Measurements from ENCODE around the gene ERBB2.
"Not testable (repeated sequence)": the region's sequence is repeated elsewhere in the genome, so short reads cannot be mapped to it uniquely, and the experiment has no call there.

The ERBB2 gene

DNA sequence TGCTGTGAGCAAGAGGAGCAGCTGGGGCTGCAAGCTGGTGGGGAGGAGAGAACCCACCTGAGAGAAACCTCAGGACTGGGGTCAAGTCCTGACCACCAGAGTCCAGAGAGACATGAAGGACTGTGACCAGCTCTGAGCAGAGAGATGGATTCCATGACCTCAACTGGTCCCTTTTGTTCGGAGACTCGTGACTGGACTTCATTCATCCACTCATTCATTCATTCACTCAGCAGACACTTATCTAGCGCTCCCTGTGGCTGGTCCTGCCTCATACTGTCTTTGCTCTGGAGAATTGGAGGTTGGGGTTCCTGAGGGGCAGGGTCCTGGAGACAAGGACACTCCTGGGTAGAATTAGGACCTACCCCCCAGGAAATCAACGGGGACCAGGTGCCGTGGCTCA, 4.0 kb downstream of the ERBB2 start:
- no peak for DNase-seq (ENCODE audit: low read depth, low spot score)

DNA sequence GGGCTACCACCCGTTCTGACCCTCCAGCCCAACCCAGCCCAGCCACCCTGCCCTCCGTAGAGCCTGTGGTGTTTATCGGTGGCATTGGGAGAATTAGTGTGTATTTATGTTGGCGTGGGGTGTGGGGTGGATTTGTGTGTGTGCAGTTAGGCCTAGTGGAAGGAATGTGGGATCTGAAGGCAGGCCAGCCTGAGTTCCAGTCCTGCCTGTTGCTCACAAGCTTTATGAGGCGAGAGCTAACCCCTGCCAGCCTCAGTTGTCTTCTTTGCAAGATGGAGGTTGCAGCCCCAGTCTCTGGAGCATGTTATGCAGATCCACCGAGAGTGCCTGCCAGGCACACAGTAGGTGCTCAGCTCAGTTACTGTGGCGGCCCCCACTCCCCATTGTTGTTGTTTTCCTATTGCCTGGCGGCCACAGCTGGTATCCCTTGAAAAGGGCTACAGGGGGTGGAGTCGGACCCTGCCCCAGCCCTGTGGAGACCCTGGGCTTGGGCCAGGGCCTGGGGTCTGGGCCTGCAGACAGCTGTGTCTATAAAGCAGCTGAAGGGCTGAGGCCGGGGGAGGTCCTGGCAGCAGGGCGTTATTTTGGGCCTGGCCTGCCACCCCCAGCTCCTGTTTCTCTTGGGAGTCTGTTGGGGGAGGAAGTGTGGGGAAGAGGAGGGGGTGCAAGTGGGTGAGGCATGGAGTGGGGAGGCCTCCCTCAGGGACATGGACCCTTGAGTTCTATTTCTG, 5.1 kb downstream of the ERBB2 start:
- DNase-seq (ENCODE audit: low read depth, low spot score), result no peak

DNA sequence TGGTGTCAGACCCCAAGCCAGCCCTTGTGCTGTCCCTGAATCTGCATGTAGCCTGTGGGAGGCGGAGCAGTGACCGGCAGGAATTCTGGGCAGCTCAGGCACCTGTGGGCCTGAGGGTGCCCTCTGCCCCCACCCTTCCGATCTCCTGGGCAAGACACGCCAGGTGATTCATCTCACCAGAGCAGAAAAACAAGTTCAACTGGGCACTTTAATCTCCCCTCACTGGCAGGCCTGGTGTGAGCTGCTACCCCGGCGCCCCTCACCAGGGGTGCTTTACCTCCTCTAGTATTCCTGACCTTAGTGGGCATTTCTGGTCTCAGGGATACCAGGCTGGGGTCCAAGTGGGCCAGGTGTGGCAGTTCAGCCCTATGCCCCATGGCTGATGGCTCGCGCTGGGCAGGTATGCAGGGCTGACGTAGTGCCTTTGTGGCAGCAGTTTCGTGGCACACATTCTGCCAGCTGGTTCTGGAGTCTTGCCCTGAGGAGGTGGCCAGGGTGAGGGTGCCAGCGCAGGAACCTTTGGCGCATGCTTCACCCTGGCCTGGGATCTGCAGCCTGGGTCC, 6.0 kb downstream of the ERBB2 start:
- DNase-seq (ENCODE audit: low read depth, low spot score), result no peak

DNA sequence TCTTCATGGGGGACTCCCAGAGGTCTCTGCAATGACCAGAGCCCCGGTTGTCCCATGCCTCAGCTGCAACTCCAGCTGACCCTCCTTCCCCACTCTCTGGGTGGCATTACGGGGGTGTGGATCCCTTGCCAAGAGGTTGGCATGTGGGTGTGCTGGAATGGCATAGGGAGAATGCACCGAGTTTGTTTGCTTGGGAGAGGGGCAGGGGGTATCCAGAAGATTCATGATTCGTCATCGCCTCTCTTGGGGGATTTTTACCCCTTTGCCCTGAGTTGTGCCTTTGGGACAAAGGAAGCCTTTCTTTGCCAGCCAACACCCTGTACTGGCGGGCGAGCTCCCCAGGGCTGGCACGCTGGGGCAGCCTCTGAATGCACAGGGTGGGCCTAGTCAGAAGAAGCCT, 6.5 kb downstream of the ERBB2 start:
- DNase-seq (ENCODE audit: low read depth, low spot score), result no peak

DNA sequence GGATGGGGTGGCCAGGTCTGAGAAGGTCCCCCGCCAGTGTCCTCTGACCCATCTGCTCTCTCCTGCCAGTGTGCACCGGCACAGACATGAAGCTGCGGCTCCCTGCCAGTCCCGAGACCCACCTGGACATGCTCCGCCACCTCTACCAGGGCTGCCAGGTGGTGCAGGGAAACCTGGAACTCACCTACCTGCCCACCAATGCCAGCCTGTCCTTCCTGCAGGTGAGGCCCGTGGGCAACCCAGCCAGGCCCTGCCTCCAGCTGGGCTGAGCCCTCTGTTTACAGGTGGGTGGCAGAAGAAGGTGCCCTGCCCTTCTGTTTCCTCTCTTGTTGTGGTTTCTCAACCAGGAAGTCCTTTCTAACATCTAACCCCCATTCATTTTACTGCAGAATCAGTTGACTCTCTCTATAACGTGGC, 7.1 kb downstream of the ERBB2 start:
- DNase-seq (ENCODE audit: low read depth, low spot score), result no peak

DNA sequence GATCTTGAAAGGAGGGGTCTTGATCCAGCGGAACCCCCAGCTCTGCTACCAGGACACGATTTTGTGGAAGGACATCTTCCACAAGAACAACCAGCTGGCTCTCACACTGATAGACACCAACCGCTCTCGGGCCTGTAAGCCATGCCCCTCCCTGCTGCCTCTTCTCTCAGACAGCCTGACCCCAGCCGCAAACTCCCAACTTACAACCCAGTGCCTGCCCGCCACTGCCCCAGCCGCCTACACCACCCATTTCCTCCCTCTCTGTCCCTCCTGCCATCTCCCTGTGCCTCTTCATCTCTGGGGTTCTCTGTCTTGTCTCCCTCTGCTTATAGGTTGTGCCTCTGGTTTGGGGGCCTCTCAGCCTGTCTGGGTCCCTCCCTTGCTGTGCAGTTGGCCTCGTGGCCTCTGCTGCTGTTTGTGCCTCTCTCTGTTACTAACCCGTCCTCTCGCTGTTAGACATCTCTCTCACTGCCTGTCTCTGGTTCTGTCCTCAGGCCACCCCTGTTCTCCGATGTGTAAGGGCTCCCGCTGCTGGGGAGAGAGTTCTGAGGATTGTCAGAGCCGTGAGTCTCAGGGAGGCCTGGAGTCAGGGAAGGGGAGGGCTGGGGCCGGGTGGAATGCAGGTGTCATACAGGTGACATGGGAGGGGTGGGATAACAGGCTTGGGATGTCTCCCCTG, 9.6 kb downstream of the ERBB2 start:
- DNase-seq (ENCODE audit: low read depth, low spot score), result no peak

DNA sequence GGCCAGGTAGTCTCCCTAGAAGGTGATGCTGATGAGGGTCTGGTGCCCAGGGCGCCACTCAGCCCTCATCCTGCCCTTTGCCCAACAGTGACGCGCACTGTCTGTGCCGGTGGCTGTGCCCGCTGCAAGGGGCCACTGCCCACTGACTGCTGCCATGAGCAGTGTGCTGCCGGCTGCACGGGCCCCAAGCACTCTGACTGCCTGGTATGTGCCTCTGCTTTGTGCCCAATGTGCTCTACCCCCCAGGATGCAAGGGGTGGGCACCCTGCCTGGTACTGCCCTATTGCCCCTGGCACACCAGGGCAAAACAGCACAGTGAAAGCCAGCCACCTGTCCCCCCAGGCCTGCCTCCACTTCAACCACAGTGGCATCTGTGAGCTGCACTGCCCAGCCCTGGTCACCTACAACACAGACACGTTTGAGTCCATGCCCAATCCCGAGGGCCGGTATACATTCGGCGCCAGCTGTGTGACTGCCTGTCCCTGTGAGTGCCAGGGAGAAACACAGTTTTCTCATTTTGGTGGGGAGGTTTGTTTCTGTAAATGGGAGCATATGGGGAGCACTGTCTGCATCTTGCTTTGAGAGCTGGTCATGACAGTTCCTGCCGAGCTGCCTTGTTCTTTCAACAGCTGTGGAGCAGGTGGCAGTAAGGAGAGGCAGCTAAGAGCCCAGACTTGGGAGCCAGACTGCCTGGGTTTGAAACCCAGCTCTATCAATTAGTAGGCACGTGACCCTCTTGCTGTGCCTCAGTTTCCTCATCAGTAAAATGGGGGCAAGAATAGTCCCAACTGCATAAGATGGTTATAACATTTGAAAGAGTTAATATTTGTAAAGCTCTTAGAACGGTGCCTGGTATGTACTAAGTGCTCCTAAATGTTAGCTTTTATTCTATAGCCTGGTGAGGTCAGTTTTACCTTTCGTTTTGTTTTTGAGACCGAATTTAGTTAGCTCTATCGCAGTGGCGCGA, 10.4 kb downstream of the ERBB2 start:
- no peak for DNase-seq (ENCODE audit: low read depth, low spot score)

DNA sequence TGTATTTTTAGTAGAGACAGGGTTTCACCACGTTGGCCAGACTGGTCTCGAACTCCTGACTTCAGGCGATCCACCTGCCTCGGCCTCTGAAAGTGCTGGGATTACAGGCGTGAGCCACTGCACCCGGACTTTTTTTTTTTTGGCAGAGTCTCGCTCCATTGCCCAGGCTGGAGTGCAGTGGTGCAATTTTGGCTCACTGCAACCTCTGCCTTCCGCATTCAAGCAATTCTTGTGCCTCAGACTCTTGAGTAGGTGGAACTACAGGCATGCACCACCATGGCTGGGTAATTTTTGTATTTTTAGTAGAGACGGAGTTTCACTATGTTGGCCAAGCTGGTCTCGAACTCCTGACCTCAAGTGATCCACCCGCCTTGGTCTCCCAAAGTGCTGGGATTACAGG, 11.2 kb downstream of the ERBB2 start:
- not testable (repeated sequence) for DNase-seq (ENCODE audit: low read depth, low spot score)

DNA sequence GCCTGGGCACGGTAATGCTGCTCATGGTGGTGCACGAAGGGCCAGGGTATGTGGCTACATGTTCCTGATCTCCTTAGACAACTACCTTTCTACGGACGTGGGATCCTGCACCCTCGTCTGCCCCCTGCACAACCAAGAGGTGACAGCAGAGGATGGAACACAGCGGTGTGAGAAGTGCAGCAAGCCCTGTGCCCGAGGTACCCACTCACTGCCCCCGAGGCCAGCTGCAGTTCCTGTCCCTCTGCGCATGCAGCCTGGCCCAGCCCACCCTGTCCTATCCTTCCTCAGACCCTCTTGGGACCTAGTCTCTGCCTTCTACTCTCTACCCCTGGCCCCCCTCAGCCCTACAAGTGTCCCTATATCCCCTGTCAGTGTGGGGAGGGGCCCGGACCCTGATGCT, 12.0 kb downstream of the ERBB2 start:
- DNase-seq (ENCODE audit: low read depth, low spot score), result no peak

DNA sequence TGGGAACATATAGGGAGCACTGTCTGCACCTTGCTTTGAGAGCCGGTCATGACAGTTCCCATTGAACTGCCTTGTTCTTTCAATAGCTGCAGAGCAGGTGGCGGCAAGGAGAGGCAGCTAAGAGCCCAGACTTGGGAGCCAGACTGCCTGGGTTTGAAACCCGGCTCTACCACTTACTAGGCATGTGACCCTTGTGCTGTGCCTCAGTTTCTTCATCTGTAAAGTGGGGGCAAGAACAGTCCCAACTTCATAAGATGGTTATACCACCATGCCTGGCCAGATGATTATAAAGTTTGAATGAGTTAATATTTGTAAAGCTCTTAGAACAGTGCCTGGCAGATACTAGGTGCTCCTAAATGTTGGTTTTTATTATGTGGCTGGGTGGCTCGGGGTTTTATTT, 14.4 kb downstream of the ERBB2 start:
- DNase-seq (ENCODE audit: low read depth, low spot score), result no peak

DNA sequence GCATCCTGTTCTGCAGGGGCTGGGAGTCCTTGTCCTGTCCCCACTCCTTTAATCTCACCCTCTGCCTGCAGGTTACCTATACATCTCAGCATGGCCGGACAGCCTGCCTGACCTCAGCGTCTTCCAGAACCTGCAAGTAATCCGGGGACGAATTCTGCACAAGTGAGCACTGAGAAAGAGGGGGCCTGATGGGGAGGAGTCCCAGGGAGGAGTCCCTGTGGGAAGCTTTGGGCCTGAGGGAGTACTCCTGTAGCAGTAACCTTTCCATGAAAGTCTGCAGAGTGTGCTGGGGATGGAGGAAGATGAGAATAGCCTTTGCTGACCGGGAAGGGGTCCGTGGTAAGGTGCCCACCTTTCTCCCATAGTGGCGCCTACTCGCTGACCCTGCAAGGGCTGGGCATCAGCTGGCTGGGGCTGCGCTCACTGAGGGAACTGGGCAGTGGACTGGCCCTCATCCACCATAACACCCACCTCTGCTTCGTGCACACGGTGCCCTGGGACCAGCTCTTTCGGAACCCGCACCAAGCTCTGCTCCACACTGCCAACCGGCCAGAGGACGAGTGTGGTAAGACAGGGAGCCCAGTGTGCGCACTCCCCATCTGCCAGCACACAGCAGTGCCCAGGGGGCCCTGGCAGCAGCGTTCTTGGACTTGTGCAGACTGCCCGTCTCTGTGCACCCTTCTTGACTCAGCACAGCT, 15.7 kb downstream of the ERBB2 start:
- DNase-seq (ENCODE audit: low read depth, low spot score), result no peak

DNA sequence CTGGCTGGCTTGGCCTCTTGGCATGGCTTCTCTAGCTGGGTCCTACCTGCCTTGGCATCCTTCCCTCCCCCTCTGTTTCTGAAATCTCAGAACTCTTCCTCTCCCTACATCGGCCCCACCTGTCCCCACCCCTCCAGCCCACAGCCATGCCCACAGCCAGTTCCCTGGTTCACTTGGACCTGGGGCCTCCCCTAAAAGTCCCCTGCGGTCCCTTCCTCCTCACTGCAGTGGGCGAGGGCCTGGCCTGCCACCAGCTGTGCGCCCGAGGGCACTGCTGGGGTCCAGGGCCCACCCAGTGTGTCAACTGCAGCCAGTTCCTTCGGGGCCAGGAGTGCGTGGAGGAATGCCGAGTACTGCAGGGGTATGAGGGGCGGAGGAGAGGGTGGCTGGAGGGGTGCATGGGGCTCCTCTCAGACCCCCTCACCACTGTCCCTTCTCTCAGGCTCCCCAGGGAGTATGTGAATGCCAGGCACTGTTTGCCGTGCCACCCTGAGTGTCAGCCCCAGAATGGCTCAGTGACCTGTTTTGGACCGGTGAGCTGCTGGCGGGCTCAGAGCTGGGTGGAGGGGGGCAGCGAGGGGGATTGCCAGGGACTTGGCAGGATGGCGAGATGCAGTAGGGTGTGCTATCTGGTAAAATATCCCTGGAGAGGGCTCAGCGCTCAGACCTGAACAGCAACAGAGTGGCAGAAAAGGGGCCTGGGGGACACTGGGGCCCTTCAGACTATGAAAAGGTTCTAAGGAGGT, 16.4 kb downstream of the ERBB2 start:
- DNase-seq (ENCODE audit: low read depth, low spot score), result no peak

DNA sequence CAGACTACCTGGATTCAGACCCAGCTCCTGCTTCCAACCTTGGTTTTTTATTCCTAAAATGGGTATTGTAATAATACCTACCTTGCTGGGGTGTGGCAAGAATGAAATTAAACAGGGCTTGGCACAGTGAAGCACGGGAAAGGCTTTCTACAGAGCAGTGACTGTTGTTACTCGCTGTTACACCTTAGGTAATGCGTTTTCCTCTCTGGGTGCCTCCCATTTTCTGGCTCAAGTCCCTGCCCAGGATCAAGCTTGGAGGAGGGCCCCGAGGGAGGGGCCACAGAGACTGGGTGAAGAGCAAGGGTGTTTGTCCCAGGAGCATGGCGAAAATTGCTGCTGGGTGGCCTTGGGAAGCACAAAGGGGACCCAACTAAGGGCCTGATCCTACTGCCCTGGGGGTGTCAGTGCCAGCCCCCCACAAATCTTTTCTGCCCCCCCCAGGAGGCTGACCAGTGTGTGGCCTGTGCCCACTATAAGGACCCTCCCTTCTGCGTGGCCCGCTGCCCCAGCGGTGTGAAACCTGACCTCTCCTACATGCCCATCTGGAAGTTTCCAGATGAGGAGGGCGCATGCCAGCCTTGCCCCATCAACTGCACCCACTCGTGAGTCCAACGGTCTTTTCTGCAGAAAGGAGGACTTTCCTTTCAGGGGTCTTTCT, 17.1 kb downstream of the ERBB2 start:
- DNase-seq (ENCODE audit: low read depth, low spot score), result no peak

DNA sequence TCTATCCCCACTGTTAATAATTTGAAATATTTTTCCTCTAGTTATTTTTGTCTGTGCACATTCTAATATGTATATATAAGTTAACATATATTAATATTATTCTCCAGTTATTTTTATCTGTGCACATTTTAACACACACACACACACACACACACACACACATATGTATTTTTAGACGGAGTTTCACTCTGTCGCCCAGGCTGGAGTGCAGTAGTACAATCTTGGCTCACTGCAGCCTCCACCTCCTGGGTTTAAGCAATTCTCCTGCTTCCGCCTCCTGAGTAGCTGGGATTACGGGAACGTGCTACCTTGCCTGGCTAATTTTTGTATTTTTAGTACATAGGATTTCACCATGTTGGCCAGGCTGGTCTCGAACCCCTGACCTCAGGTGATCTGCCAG, 17.8 kb downstream of the ERBB2 start:
- no peak for DNase-seq (ENCODE audit: low read depth, low spot score)

DNA sequence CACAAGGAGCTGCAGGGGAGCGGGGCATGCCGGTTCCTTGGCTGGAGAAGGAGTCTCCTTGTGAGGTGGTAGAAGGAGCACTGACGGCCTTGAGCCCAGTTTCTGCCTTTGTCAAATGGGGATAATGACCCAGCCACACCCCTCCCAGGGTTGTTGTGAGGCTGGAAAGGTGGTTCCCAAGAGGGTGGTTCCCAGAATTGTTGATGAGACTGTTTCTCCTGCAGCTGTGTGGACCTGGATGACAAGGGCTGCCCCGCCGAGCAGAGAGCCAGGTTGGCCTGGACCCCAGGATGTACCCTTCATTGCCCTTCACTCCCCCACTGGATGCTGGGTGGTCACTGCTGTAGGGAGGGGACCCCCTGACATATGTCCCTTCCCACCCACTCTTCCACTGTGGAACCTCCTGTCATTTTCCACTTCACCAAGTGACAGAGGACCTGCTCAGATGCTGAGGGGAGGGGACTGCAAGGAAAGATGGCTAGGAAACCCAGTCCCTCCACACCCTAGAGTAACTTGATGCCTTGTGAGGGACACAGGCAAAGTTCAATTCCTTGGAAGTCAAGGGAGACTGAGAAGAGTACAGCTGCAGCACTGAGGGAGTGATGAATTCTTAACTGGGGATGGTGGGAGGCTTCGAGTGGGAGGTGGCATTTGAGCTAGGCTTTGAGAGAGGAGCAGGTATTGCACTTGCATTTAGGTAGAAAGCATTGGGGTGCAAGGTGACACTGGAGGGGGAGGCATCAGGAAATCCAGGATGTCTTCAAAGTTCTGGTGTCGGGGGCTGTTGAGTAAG, 19.9 kb downstream of the ERBB2 start:
- no peak for DNase-seq (ENCODE audit: low read depth, low spot score)

DNA sequence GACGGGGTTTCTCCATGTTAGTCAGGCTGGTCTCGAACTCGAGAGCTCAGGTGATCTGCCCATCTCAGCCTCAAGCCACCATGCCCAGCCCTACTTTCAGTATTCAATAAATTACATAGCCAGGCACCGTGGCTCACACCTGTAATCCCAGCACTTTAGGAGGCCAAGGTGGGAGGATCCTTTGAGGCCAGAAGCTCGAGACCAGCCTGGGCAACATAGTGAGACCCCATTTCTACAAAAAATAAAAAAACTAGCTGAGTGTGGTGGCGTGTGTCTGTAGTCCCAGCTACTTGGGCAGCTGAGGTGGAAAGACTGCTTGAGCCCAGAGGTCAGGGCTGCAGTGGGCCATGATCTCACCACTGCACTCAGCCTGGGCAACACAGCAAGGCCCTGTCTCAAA, 22.2 kb downstream of the ERBB2 start:
- DNase-seq (ENCODE audit: low read depth, low spot score), result no peak

DNA sequence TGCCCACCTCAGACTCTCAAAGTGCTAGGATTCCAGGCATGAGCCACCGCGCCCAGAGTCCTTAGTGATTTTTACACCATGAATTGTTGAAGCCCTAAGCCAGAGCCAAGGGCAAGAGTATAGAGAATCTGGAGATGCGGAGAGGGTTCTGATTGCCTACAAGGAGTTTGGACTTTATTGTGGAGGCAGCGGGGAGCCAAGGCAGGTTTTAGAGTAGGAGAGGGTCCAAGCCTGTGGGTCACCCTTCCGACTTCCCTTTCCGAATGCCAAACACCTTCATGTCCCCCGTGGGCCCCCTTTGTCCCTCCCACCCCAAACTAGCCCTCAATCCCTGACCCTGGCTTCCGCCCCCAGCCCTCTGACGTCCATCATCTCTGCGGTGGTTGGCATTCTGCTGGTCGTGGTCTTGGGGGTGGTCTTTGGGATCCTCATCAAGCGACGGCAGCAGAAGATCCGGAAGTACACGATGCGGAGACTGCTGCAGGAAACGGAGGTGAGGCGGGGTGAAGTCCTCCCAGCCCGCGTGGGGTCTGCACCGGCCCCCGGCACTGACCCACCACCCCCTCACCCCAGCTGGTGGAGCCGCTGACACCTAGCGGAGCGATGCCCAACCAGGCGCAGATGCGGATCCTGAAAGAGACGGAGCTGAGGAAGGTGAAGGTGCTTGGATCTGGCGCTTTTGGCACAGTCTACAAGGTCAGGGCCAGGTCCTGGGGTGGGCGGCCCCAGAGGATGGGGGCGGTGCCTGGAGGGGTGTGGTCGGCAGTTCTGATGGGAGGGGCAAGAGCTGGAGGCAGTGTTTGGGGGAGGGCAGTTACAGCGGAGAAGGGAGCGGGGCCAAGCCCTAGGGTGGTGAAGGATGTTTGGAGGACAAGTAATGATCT, 23.3 kb downstream of the ERBB2 start:
- no peak for DNase-seq (ENCODE audit: low read depth, low spot score)

DNA sequence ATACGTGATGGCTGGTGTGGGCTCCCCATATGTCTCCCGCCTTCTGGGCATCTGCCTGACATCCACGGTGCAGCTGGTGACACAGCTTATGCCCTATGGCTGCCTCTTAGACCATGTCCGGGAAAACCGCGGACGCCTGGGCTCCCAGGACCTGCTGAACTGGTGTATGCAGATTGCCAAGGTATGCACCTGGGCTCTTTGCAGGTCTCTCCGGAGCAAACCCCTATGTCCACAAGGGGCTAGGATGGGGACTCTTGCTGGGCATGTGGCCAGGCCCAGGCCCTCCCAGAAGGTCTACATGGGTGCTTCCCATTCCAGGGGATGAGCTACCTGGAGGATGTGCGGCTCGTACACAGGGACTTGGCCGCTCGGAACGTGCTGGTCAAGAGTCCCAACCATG, 24.9 kb downstream of the ERBB2 start:
- DNase-seq (ENCODE audit: low read depth, low spot score), result no peak
